HEK293 (cell line): Measurements from ENCODE around the gene PGP.

ENCODE experiments used
- CTCF ChIA-PET: fragments of 350-600 bp; formaldehyde crosslinking; extraction: SDS; loops from one replicate; lab custom pipeline; 2021; ENCODE audit warnings: antibody characterized with exemption; lab: Yijun Ruan, JAX
- POLR2A ChIA-PET: fragments of 300-600 bp; formaldehyde crosslinking; extraction: SDS; loops from one replicate; lab custom pipeline; 2020; ENCODE audit warnings: antibody characterized with exemption, inconsistent platforms; lab: Yijun Ruan, JAX
- H3K27ac ChIP-seq: fragments of 200-500 bp; sonication (Bioruptor generic); 2 replicates; pipeline ENCODE4 v1.5.1; 2014; ENCODE audit warnings: low read depth, low read length, control low read depth, inconsistent platforms; ENCODE audit errors: extremely low read depth
- H3K36me3 ChIP-seq, 2 experiments: fragments of 200-500 bp in 1 of 2; sonication (Bioruptor generic) in 1 of 2; 1 replicate in 1 of 2; 2 replicates in 1 of 2; pipeline ENCODE4 v1.5.1; 2014 to 2017; ENCODE audit warnings: inconsistent platforms in 2 of 2, low read length in 2 of 2; ENCODE audit not compliant: control insufficient read depth in 2 of 2, insufficient read depth in 1 of 2
- H3K4me1 ChIP-seq: fragments of 200-500 bp; sonication (Bioruptor generic); 2 replicates; pipeline ENCODE4 v1.5.1; 2014; ENCODE audit warnings: mild to moderate bottlenecking, low read length, inconsistent platforms; ENCODE audit not compliant: control insufficient read depth, insufficient read depth
- H3K4me3 ChIP-seq: 2 replicates; pipeline ENCODE4 v1.5.1; 2011; ENCODE audit warnings: low read depth, mild to moderate bottlenecking, control low read depth, low read length, moderate library complexity
- H3K9me3 ChIP-seq: fragments of 200-500 bp; sonication (Bioruptor generic); 2 replicates; pipeline ENCODE4 v1.5.1; 2014; ENCODE audit warnings: low read depth, low read length, inconsistent platforms; ENCODE audit not compliant: control insufficient read depth, insufficient read depth
- IKZF3 ChIP-seq: fragments of 450-650 bp; IDR thresholded peaks from 2 replicates; pipeline ENCODE4 v1.5.0; 2018; ENCODE audit warnings: missing biosample characterization, mild to moderate bottlenecking, missing genetic modification characterization, moderate library complexity
- MEIS1 ChIP-seq: sonication (generic); formaldehyde crosslinking; IDR thresholded peaks from 2 replicates; pipeline ENCODE4 v1.8.1; 2022; ENCODE audit warnings: missing genetic modification reagents, mild to moderate bottlenecking, borderline replicate concordance
- PBX3 ChIP-seq: sonication (generic); formaldehyde crosslinking; IDR thresholded peaks from 2 replicates; pipeline ENCODE4 v1.8.1; 2022; ENCODE audit warnings: mild to moderate bottlenecking, moderate library complexity, missing genetic modification reagents
- PRDM1 ChIP-seq: fragments of 450-650 bp; formaldehyde crosslinking; IDR thresholded peaks from 2 replicates; pipeline ENCODE4; 2016; ENCODE audit warnings: missing biosample characterization, missing genetic modification characterization
- PRDM2 ChIP-seq: fragments of 450-650 bp; formaldehyde crosslinking; IDR thresholded peaks from 2 replicates; pipeline ENCODE4 v1.5.1; 2016; ENCODE audit warnings: missing biosample characterization, missing genetic modification characterization, borderline replicate concordance
- PRDM6 ChIP-seq: fragments of 450-650 bp; formaldehyde crosslinking; IDR thresholded peaks from 2 replicates; pipeline ENCODE4 v1.5.1; 2017; ENCODE audit warnings: missing biosample characterization, missing genetic modification characterization
- ZBTB17 ChIP-seq: fragments of 450-650 bp; formaldehyde crosslinking; IDR thresholded peaks from 2 replicates; pipeline ENCODE4 v1.5.1; 2016; ENCODE audit warnings: missing biosample characterization, missing genetic modification characterization
- ZBTB20 ChIP-seq: fragments of 450-650 bp; formaldehyde crosslinking; IDR thresholded peaks from 2 replicates; pipeline ENCODE4 v1.5.1; 2016; ENCODE audit warnings: missing biosample characterization, missing genetic modification characterization
- ZBTB48 ChIP-seq: fragments of 450-650 bp; formaldehyde crosslinking; IDR thresholded peaks from 2 replicates; pipeline ENCODE4 v1.5.1; 2016; ENCODE audit warnings: missing biosample characterization, missing genetic modification characterization
- ZFHX2 ChIP-seq: fragments of 450-650 bp; formaldehyde crosslinking; conservative IDR thresholded peaks from 2 replicates; pipeline ENCODE4 v1.5.1; 2016; ENCODE audit warnings: missing biosample characterization, missing genetic modification characterization
- ZNF132 ChIP-seq: fragments of 450-650 bp; formaldehyde crosslinking; IDR thresholded peaks from 2 replicates; pipeline ENCODE4 v1.5.1; 2017; ENCODE audit warnings: missing biosample characterization, missing genetic modification characterization, borderline replicate concordance
- ZNF202 ChIP-seq: fragments of 450-650 bp; formaldehyde crosslinking; IDR thresholded peaks from 2 replicates; pipeline ENCODE4 v1.5.1; 2016; ENCODE audit warnings: missing biosample characterization, missing genetic modification characterization, borderline replicate concordance
- ZNF274 ChIP-seq, 2 experiments: fragments of 200-500 bp in 1 of 2; fragments of 450-650 bp in 1 of 2; sonication (Bioruptor generic) in 1 of 2; formaldehyde crosslinking in 1 of 2; IDR thresholded peaks; 2 replicates each; pipeline versions ENCODE4 v1.5.1 to v1.6.1; 2014 to 2016; ENCODE audit warnings: borderline replicate concordance in 1 of 2, inconsistent platforms in 1 of 2, low read length in 1 of 2, missing biosample characterization in 1 of 2, missing genetic modification characterization in 1 of 2
- ZNF692 ChIP-seq: fragments of 450-650 bp; formaldehyde crosslinking; IDR thresholded peaks from 2 replicates; pipeline ENCODE4 v1.5.1; 2016; ENCODE audit warnings: missing biosample characterization, missing genetic modification characterization
- ZNF747 ChIP-seq: fragments of 450-650 bp; formaldehyde crosslinking; IDR thresholded peaks from 2 replicates; pipeline ENCODE4 v1.5.1; 2016; ENCODE audit warnings: missing biosample characterization, missing genetic modification characterization
- ZNF791 ChIP-seq: fragments of 450-650 bp; formaldehyde crosslinking; IDR thresholded peaks from 2 replicates; pipeline ENCODE4 v1.5.1; 2016; ENCODE audit warnings: missing biosample characterization, missing genetic modification characterization

The PGP gene

GRCh38 chr16:2180461-2180860 is 34.2 kb downstream of the PGP start (continued):
- TF ChIP-seq PRDM2 (tag by site-specific recombination), result no peak
- no peak for TF ChIP-seq ZNF132 (tag by site-specific recombination)
- TF ChIP-seq, all 188 proteins: peak for 0

- Histone ChIP-seq H3K9me3 (no peaks in the 10 kb centered on the region), H3K27ac (no peak overlapping the region), H3K4me1 (no peaks in the 10 kb centered on the region), H3K36me3 (peaks cover 0 to 47% of the 10 kb centered on the region in 2 experiments; a peak in 1 of 3 replicates), H3K4me3 (no peak overlapping the region)
- CTCF ChIA-PET, result interaction anchor here (0.5 kb wide), 1 partner anchor 280 kb away, joined by 4 read pairs; the partner anchor contains the start of gene TEDC2
- POLR2A ChIA-PET, result no interaction called here
- TF ChIP-seq ZNF202 (tag by site-specific recombination), result no peak
- TF ChIP-seq ZNF274 (IDR thresholded peaks at IDR 0.05; ENCODE audit: low read length), result no peak
- no peak for TF ChIP-seq ZNF274 (tag by site-specific recombination; IDR thresholded peaks at IDR 0.05; ENCODE audit: borderline replicate concordance)
- TF ChIP-seq PRDM1 (tag by site-specific recombination), result no peak
- no peak for TF ChIP-seq ZBTB20 (tag by site-specific recombination)
- no peak for TF ChIP-seq PBX3 (CRISPR knock-in tag)
- TF ChIP-seq ZFHX2 (tag by site-specific recombination), result no peak
- no peak for TF ChIP-seq ZBTB17 (tag by site-specific recombination)
- TF ChIP-seq PRDM6 (tag by site-specific recombination), result no peak
- no peak for TF ChIP-seq MEIS1 (CRISPR knock-in tag)
- no peak for TF ChIP-seq ZNF747 (tag by site-specific recombination)
- TF ChIP-seq ZNF791, result no peak
- TF ChIP-seq IKZF3 (tag by site-specific recombination), result no peak
- no peak for TF ChIP-seq ZNF692 (tag by site-specific recombination)
- TF ChIP-seq ZBTB48 (tag by site-specific recombination), result no peak
These were observed 35.1 kb downstream of the PGP start for GRCh38 chr16:2179576-2179975.
